ENCODE data around the gene GTF3C5.
"Not testable (repeated sequence)": the region's sequence is repeated elsewhere in the genome, so short reads cannot be mapped to it uniquely, and the experiment has no call there.

Gene GTF3C5

DNA sequence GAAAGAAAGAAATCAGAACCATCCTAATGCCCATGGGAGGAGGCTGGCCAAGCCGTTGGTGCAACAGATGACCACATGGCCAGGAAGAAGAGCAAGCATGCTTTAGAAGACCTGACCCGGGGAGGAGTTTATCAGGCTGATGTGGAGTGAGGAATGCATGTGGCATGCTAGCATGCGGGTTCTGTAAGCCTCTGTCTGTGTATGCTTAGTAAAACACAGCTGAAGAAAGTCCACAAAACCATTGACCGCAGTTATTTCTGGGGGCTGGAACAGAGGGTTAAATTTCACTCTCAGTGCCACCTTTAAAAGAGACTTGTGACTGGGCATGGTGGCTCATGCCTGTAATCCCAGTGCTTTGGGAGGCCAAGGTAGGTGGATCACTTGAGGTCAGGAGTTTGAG, 33.2 kb upstream of the GTF3C5 start:
- no peak for DNase-seq

DNA sequence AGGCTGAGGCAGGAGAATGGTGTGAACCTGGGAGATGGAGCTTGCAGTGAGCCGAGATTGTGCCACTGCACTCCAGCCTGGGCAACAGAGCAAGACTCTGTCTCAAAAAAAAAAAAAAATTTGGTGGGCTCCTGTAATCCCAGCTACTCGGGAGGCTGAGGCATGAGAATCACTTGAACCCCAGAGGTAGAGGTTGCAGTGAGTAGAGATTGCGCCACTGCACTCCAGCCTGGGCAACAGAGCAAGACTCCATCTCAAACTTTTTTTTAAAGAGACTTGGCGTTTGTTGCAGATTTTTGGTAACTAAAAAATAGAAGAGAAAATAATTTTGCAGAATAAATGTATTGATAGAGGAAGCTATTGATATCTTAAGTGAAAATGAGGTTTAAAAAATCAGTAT, 32.6 kb upstream of the GTF3C5 start:
- not testable (repeated sequence) for DNase-seq

DNA sequence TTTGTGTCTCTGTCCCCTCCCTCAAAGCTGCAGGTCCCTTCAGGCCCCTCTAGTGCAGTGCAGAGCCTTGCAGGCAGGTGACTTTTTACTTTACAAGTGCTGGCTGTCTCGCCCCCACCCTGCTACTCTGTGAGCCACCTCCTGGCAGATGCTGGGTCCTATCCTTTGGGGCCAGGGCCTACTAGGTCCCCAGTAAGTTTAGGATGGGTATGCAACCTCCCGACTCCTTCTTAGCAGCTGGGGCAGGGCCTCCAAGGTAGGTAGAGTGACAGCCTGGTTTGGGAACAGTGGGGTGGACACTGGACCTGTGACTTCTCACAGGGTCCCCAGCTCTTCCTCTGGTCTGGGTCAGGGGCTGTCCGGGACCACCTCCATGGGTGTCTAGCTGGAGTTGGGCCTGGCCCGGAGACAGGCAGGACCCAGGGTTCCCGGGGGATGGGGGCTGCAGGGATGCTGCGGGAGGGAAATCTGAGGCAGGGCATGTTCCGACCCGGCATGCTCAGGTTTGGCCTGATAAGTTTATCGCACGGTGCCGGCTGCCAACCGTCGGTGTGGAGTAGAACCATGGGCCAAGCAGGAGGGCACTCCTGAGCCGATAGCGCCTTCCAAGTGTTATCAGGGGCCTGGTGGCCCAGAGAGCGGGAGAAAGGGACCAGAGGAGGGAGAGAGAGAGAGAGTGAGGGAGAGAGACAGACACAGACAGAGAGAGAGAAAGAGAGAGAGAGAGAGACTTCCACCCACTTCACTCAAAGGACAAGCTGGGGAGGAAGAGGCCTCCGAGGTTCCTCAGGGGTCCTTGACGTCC, 31.8 kb upstream of the GTF3C5 start:
- DNase-seq: no peak

DNA sequence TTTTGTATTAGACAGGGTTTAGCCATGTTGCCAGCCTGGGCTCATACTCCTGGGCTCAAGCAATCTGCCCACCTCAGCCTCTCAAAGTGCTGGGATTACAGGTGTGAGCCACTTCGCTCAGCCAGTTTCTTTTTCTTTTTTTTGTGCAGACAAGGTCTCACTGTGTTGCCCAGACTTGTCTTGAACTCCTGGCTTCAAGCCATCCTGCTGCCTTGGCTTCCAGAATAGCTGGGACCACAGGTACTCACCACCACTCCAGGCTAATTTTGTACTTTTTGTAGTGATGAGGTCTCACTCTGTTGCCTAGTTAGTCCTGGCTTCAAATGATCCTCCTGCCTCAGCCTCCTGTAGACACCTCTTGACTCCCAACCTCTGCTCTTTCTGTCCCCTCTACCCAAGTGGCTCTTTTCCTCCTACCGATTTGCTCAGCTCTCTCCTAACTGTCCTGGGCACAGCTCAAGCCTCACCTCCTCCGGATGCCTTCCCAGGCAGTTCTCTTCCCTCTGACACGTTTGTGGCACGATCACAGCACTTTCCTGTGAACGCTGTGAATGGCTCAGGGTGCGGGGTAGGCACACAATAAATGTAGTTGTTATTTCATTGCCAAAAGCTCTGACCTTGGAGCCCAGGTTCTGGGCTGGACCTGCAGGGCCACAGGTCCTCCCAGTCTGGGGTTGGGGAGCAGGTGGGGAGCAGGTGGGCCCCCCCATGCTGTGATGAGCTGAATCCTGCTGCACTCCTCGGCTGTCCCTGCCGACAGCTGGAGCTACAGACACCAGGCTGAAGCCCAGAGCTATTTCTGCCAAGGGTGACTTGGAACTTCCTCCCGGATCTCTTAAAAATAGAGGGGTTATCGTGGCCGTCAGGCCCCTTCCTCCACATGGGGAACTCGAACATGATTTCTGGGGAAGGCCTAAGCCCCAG, 28.4 kb upstream of the GTF3C5 start:
- DNase-seq: no peak

DNA sequence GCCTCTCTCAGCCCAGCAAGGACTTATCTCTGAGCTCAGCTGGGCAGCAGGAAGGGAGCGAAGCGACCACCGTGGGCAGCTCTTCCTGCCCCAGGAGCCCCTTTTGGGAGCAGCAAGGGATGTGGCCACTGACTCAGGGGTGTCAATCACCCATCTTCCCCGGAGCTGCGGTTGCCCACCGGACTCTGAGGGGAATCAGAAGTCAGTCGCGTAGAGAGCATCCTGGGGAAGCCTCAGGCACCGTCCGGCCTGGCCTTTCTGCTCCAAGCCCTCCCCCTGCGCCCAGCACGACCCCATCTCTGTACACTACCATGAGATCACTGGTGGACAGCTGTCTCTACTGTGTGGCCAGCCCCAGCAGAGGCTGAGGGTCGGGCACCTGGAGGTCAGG, 27.7 kb upstream of the GTF3C5 start:
- DNase-seq: no peak

DNA sequence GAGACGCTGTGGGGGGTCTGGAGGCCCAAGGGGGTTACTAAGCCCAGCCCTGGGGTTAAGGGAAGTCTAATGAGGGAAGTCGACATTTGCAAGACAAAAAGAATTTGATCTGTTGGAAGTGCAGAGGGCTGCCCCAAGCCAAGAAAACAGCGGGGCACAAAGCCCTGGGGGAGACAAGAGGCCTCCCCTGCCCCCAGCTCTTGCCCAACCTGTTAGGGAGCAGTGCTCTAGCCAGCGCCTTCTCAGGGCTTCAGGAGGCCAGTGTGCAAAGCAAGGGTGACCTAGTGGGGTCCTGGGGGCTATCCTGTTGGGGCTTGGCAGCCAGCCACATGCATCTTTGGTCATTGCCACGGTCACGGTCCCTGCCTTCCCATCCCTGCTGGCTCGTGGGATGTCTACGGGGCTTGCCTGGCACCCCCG, 27.1 kb upstream of the GTF3C5 start:
- DNase-seq: no peak

DNA sequence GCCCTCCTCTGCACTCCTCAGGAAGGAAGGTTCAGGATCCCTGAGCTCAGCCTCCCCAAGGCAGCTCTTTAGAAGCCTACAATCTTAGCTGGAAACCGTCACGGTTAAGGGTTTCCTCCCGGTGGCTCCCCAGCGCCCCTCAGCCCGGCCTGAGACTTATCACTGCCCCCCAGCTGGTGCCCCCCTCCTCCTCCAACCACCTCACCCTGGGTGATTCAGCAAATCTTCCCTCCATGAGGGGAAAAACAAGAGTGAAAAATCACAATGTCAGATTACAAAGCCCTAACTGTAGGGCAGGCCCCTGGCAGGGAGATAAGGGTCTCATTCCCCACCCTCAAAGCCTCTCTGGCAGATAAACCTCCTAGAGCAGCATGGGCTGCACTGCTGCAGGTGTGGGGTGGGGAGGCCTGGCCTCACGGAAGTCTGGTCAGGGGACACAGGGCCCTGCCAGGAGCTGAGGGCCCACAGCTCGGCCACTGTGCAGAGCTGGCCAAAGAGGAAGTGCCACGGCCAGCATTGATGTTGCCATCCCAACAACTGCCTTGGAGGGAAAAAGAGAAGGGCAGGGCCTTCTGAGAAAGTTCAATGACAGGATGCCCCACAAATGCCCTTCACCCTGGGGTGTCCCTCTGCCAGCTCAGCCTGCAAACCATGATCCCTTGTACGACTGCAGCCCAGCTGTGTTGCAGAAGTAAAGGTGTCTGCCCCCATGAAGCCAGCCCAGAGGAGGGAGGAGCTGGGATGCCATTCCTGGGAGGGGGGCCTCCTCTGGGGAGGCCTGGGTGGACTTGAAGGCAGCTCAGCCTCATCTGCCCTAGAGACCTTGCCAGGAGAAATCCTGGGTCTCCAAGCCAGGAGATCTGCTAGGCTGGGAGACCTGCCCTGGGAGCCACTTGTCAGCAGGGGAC, 26.5 kb upstream of the GTF3C5 start:
- DNase-seq: no peak

DNA sequence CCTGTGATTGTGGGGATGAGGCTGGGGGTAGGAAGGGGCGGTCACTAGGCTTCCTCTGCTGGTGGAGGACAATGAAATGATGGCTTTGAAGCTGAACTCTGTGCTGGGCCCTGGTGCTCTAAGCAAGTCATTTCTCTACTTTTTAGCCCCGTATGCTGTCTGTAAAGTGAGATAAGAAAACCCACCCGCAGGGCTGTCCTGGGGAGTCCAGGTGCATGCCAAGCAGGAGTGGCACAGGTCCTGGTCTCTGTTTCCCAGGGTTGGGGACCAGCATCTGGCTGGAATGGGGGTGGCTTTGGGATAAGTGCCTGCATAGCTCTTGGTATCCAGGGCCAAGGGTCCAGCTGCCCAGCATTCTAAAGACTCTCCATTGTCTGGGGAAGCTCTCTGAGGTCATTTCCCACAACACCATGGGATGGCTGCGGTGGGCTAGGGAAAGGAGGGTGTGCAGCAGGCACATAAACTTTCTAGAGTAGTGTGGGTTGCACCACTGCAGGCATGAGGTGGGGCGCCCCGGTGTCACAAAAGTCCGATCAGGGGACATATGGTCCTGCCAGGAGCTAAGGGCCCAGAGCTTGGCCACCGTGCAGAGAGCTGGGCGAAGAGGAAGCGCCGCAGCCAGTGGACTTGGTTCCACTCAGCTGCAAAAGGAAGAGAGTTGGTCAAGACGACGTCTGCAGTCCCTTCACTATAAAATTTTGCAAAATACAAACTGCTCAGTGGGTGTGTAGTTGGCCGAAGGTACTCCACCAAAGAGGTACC, 25.6 kb upstream of the GTF3C5 start:
- no peak for DNase-seq

DNA sequence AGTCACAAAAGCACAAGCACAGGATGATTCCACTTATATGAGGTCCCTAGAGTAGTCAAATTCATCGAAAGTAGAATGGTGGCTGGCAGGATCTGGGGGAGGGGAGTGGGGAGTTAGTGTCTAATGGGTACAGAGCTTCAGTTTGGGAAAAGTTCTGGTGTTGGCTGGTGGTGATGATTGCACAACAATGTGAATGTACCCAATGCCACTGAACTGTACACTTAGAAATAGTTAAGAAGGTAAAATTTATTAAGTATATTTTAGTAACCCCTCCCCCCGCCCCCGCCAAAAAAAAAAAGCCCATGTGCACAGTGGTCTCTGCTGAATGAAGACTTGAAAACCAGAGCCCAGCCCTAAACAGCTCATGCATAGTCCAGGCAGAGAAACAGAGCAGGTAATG, 24.8 kb upstream of the GTF3C5 start:
- no peak for DNase-seq

DNA sequence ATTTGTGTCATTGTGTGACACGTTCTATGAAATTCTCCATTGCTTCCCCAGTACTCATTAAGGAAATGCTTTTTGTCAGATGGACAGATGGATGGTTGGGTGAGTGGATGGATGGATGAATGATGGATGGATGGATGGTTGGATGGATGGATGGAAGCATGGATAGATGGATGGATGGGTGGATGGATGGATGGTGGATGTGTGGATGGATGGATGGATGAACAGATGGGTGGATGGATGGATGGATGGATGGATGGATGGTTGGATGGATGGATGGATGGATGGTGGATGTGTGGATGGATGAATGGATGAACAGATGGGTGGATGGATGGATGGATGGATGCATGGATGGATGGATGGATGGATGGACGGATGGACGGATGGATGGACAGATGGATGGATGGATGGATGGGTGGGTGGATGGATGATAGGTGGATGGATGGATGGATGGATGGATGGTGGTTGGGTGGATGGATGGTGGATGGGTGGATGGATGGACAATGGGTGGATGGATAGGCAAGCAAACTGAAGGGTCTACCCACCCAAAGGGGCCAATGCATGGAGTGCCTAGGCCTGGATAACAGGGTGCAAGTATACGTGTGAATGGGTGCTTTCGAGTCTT, 24.0 kb upstream of the GTF3C5 start:
- DNase-seq: no peak

DNA sequence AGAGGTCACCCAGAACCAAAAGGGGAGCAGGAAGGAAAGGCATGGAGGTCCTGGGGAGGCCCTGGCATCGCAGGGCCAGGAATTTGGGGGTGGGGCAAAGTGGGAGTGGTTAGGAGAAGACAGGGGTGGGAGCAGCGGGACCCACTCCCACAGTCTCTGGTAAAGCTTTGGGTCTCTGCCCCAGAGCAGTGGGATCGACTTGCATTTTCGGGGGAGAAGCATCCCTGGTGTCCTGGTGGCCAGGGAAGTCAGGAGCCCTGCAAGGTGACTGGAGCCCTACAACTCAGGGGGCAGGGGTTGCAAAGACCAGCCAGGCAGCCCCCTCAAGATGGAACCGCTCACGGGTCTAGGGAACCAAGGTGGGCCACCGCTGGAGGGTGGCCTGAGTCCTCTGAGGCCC, 22.4 kb upstream of the GTF3C5 start:
- DNase-seq: no peak

DNA sequence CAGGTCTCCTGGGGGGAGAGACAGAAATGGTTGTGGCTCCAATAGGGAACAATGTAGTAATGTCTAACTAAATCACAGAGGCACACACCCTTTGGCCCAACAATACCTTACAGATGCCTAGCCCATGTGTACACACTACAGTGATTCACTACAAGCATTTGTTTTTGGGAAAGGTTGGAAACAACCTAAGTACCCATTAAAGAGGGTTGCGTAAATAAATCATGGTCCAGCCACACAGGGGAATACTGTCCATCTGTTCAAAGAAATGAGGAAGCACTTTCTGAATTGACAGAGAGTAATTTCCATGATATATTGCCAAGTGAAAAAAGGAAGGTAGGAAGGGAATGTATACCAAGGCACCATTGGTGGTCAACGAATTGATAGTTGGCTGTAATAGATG, 22.0 kb upstream of the GTF3C5 start:
- peak; percentile 38 for DNase-seq

DNA sequence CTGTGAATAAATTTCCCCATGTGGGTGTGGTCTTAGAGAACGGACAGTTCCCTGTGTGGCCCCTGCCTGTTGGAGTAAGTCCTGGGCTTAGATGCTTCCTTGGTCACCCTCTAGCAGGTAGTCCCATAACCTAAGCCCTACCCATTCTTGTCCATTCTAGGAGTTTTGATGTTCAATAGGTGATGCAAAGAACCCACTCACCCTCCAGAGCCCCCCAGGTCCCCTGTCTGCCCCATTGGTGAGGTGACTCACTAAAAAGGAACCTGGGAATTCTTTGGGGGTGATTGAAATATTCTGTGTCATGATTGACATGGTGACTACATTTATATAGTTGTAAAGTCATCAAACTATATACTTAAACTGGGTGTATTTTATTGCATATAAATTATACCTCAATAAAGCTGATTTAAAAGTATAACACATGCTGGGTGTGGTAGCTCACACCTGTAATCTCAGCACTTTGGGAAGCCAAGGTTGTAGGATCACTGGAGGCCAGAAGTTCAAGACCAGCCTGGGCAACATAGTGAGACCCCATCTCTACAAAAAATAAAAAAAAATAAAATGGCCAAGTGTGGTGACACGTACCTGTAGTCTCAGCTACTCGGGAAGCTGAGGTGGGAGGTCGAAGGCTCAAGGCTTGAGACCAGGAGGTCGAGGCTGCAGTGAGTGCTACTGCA, 20.8 kb upstream of the GTF3C5 start:
- no peak for DNase-seq

DNA sequence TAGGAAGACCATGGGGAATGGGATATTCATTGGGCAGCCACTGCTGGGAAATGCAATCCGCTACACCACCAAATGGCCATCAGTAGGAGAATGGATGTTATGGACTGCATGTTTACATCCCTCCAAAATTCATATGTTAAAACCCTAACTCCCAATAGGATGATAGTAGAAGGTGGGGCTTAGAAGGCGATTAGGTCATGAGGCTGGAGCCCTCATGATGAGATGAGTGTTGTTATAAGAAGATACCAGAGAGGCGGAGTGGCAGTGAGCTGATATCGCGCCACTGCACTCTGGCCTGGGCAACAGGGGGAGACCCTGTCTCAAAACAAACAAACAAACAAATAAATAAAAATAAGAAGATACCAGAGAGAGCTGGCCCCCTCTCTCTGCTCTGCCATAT, 16.1 kb upstream of the GTF3C5 start:
- DNase-seq: no peak

DNA sequence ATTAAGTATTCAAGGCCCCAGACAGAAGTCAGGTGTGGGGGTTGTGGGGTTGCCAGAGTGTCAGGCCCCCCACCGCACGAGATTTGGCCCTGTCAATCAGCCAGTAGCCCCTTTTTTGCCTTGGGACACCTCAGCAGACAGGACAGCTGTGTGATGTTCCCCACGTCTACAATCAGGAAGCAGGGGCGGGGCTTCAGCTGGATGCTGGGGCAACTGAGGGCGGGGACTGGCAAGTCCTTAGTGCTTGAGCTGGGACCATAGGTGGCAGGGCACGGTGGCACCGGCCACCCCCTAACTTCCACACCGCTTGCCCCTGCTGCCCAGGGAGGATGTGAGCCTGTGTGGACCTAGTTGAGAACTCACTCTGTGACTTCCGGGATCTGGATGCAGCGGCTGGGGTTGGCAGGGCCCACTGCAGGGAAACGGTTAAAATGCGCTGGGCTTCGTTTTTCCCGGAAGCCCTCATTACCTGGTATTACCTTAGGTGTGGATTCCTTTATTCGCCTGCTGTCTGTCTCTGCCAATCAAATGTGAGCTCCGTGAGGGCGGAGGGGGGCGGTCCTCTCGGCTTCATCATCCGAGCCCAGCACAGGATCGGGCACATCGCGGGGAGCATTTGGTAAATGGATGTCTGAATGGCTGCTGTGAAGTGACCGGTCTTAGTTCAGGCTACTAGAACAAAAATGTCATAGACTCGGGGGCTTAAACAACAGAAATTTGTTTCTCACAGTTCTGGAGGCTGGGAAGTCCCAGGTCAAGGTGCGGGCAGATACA, 7.5 kb upstream of the GTF3C5 start:
- peak; percentile 52 for DNase-seq

DNA sequence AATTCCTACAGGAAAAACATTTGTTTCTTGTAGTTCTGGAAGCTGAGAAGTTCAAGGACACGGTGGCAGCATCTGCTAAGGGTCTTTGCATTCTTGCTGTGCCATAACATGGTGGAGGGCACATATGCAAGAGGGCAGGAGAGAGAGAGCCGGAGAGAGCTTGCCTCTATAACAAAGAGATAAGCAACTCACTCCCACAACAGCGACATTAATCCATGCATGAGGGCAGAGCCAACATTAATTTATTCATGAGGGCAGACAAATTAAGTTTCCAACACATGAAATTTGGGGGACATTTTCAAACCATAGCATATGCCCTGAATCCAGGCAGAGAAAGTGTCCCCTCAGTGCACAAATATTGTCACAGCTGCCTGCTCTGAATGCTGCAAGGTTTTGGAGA, 4.4 kb upstream of the GTF3C5 start:
- no peak for DNase-seq

DNA sequence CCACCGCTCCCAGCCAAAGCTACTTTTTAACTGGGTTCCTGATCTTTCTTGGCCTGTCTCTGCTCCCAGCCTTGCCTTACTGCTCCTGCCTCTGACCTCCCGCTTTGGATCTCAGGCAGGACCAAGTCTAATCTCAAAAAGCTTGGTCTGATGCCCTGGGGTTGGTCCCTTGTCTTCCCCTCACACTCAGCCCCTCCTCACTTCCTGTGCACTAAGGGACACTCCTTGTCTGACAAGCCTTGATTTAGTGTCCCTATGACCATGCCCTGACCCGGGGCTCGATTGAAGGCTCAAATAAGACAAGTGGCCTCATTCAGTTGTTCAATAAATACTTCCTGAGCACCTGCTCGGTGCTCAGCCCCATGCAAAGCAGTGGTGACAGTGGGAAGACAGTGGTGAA, 3.7 kb upstream of the GTF3C5 start:
- DNase-seq: peak; percentile 34

DNA sequence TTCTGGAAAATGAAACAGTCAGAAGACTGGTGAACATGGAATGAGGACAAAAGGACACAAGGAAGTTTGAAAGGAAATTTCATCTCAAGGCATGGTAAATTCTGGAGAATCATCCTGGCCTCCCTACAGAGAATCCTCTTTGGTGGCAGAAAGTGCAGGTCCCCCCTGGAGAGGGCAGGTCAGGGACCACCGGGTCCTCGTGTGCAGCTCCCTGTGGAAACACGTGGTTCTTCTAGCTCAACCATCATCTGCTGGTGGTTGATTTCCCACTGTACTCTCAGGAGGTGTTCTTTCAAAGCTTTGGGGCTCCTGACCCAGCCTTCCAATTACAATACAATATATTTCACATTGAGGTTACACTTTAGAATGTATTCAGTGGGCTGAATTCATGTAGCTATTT, 2.6 kb upstream of the GTF3C5 start:
- no peak for DNase-seq

DNA sequence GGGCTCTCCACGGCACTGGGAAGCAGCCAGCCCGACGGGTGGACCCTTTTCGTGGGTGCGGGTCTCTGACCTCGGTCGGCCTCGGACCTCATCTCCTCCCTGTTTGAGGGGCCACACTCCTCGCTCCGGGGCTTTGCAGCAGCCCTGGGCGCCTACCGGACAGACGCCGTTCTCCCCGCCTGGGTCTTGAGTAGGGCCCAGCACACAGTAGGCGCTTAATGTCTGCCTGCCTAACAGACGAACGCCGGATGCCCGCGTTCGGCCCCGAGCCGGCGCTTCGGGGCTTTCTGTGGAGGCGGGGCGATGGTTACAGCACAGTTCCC, 842 bp upstream of the GTF3C5 start:
- no peak for DNase-seq

DNA sequence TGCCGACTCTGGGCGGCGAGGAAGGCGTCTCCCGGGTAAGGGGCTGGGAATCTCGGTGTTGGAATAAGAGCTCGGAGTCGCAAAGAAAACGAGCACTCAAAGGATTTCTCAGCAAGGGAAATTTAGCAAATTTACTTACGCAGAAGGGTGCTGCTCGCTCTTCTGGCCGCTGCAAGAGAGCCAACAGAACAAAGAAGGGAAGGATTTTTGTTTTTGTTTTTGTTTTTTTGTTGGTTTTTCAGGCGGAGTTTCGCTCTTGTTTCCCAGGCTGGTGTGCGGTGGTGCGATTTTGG, 279 bp downstream of the GTF3C5 start:
- no peak for DNase-seq

DNA sequence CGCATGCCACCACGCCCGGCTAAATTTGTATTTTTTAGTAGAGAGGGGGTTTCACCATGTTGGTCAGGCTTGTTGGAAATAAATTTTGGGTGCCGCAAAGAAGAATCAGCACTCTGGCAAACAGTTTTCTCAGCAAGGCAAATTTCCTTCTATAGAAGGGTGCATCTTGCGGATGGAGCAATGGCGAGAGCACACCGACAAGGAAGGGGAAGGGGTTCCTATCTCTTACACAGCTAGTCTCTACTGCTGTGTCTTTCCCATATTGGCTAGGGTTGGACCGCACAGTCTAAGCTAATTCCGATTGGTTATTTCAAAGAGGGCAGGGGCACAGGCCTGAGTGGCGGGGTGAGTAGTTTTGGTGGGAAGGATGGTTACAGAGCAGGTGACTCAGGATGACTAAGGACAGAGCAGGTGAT, 707 bp downstream of the GTF3C5 start:
- DNase-seq: peak; percentile 60

Measured in DMS53 (cell line).